Body of pancreas (tissue), 4 donors: ENCODE data around the gene PYGM. TPM values are rescaled to one million over a fixed set of nuclear protein-coding genes. Genes with fewer than 3 reads are reported as not detected.

Experiments
- ATAC-seq: fragments of 150-250 bp; one replicate; pipeline ENCODE4 v1.9.1; 2016
- DNase-seq, 4 donors: peaks; one replicate each; pipeline ENCODE4 v3.0.0-alpha.2; 2019
- H3K27ac ChIP-seq, 4 donors: fragments of 200-600 bp; sonication (generic); 1 replicate in 3 of 4; 2 replicates in 1 of 4; pipeline versions ENCODE4 v1.5.1 to v1.6.1; 2016 to 2019; ENCODE audit warnings: mild to moderate bottlenecking in 1 of 4, mixed read lengths in 1 of 4, moderate library complexity in 1 of 4
- H3K27me3 ChIP-seq, 2 donors: fragments of 200-600 bp; sonication (generic); one replicate each; pipeline ENCODE4 v1.6.0; 2016; ENCODE audit warnings: mild to moderate bottlenecking in 1 of 2
- H3K36me3 ChIP-seq, 2 donors: fragments of 200-600 bp; sonication (generic); replicated peaks in 1 of 2; 2 replicates each; pipeline ENCODE4 v1.5.1; 2016; ENCODE audit warnings: low read depth in 2 of 2; ENCODE audit not compliant: insufficient read depth in 1 of 2
- H3K4me1 ChIP-seq: fragments of 200-600 bp; sonication (generic); one replicate; pipeline ENCODE4 v1.6.0; 2016
- H3K4me3 ChIP-seq, 2 donors: fragments of 200-600 bp; sonication (generic); 1 replicate in 1 of 2; 2 replicates in 1 of 2; pipeline ENCODE4 v1.5.1; 2016 to 2019
- H3K9me3 ChIP-seq, 3 donors: fragments of 200-600 bp; sonication (generic); 1 replicate in 2 of 3; 2 replicates in 1 of 3; pipeline ENCODE4 v1.5.1; 2016
- CTCF ChIP-seq, 7 experiments: fragments of 450-650 bp in 4 of 7; fragments of 200-600 bp in 3 of 7; sonication (generic) in 3 of 7; IDR thresholded peaks; one replicate each; pipeline ENCODE4 v1.5.1; 2016 to 2019; ENCODE audit warnings: antibody characterized with exemption in 7 of 7
- POLR2A ChIP-seq, 3 donors: fragments of 450-650 bp; IDR thresholded peaks; one replicate each; pipeline ENCODE4 v1.6.1; 2016; ENCODE audit warnings: antibody characterized with exemption in 3 of 3, mild to moderate bottlenecking in 2 of 3
- WGBS, 2 donors: methylation state at CpG; one replicate each; pipeline ENCODE4 v1.1.5; 2017; 5-methylcytosine and 5-hydroxymethylcytosine counted together
- intact Hi-C: fragments of 100-400 bp; cut with DNase I; formaldehyde crosslinking; loops from one replicate; pipeline ENCODE4 v1.15.1; 2023
- total RNA-seq, 2 donors: library from RNA; depleted of rRNA; stranded (reverse); fragments of >200 nt; gene quantifications; one replicate each; pipeline ENCODE4 v1.1.0, GENCODE V29; 2016

PYGM gene
- total RNA-seq, 2 donors from 2014 or later = 0.78 to 4.3 TPM

- H3K27me3 ChIP-seq = peaks cover 0 to 26% of the 10 kb centered on the region in 2 donors
- no peak overlapping the region for H3K27ac ChIP-seq
- peaks cover 3% of the 10 kb centered on the region for H3K4me1 ChIP-seq
- no peak for ATAC-seq
- TF ChIP-seq POLR2A (IDR thresholded peaks at IDR 0.05) (no peak), CTCF (IDR thresholded peaks at IDR 0.05) (no peak)
- no peak overlapping the region for H3K4me3 ChIP-seq
- intact Hi-C loops = no loop called here
- H3K36me3 ChIP-seq = no peaks in the 10 kb centered on the region
- 73 to 77% methylated on average over 15 of the region's 15 CpGs for WGBS, 2 donors
- no peak for DNase-seq
- H3K9me3 ChIP-seq = no peaks in the 10 kb centered on the region
These were observed 41.5 kb downstream of the PYGM start for GRCh38 chr11:64718084-64718779.

DNA sequence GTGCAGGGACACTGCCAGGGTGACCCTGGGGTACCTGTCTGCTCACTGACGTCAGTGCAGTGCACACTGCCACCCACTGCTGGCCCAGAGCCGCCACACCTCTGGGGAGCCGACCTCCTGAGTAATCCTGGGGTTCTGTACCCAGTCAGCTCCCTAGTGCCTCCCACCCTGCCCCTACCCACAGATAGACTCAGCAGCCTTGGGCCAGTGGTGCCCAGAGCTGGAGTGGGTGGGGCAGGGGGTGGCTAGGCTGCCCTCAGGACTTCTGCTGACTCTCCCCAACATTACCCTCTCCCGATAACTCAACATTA lies 42.6 kb downstream of the PYGM start:
- intact Hi-C loops = no loop called here
- DNase-seq = no peak

GRCh38 chr11:64716473-64717267 lies 43.1 kb downstream of the PYGM start:
- WGBS, 2 donors = 41 to 46% methylated on average over 13 to 21 of the region's 21 CpGs
- no peak overlapping the region for H3K27ac ChIP-seq
- no peaks in the 10 kb centered on the region for H3K36me3 ChIP-seq
- H3K27me3 ChIP-seq = peaks cover 0 to 37% of the 10 kb centered on the region in 2 donors
- no peak for TF ChIP-seq CTCF (IDR thresholded peaks at IDR 0.05)
- TF ChIP-seq POLR2A (IDR thresholded peaks at IDR 0.05) = no peak
- intact Hi-C loops = no loop called here
- ATAC-seq (no peak), DNase-seq (no peak)
- peaks cover 13% of the 10 kb centered on the region for H3K4me1 ChIP-seq
- H3K4me3 ChIP-seq = no peak overlapping the region
- H3K9me3 ChIP-seq = no peaks in the 10 kb centered on the region

More for the DNA sequence above, 42.6 kb downstream of the PYGM start:
- no peaks in the 10 kb centered on the region for H3K9me3 ChIP-seq
- ATAC-seq = no peak
- peaks cover 12% of the 10 kb centered on the region for H3K4me1 ChIP-seq
- TF ChIP-seq POLR2A (IDR thresholded peaks at IDR 0.05) (no peak), CTCF (IDR thresholded peaks at IDR 0.05) (no peak)
- no peaks in the 10 kb centered on the region for H3K36me3 ChIP-seq
- H3K27me3 ChIP-seq = peaks cover 0 to 36% of the 10 kb centered on the region in 2 donors
- H3K4me3 ChIP-seq = no peak overlapping the region
- WGBS, 2 donors = 63 to 84% methylated on average over 3 to 4 of the region's 4 CpGs
- no peak overlapping the region for H3K27ac ChIP-seq

- no peak for ATAC-seq
- H3K27ac ChIP-seq = no peak overlapping the region
- peaks cover 13% of the 10 kb centered on the region for H3K4me1 ChIP-seq
- intact Hi-C loops = no loop called here
- no peak overlapping the region for H3K4me3 ChIP-seq
- no peak for DNase-seq
- H3K36me3 ChIP-seq = no peaks in the 10 kb centered on the region
- WGBS, 2 donors = 31 to 43% methylated on average over 10 to 13 of the region's 13 CpGs
- no peak for TF ChIP-seq CTCF (IDR thresholded peaks at IDR 0.05)
- TF ChIP-seq POLR2A (IDR thresholded peaks at IDR 0.05) = no peak
- H3K27me3 ChIP-seq = peaks cover 0 to 44% of the 10 kb centered on the region in 2 donors
- H3K9me3 ChIP-seq = no peaks in the 10 kb centered on the region
These were observed 43.9 kb downstream of the PYGM start for GRCh38 chr11:64715756-64716472.
